Right cardiac atrium (tissue), 5 donors: ENCODE results near the gene TMEM184A. TPM values are rescaled to one million over a fixed set of nuclear protein-coding genes. Genes with fewer than 3 reads are reported as not detected.
A peak's percentile ranks its signal among the peaks of the same experiment; 100 is the strongest.

Source experiments
- ATAC-seq, 2 donors: fragments of 200-7000 bp; cut with Tn5 transposase; one replicate each; pipeline versions ENCODE4 v1.8.0 to v1.9.1; 2020; ENCODE audit warnings: moderate library complexity in 2 of 2, mild to moderate bottlenecking in 1 of 2
- DNase-seq, 3 donors: peaks; one replicate each; pipeline ENCODE4 v3.0.0-alpha.2; 2020
- H3K27ac ChIP-seq: one replicate; pipeline ENCODE4 v1.5.1; 2013; ENCODE audit warnings: mild to moderate bottlenecking, low read length, control low read depth, moderate library complexity
- H3K27me3 ChIP-seq: one replicate; pipeline ENCODE4 v1.6.1; 2013; ENCODE audit not compliant: control insufficient read depth, insufficient read depth
- H3K4me1 ChIP-seq: one replicate; pipeline ENCODE4 v1.6.1; 2013; ENCODE audit warnings: low read length; ENCODE audit not compliant: control insufficient read depth, insufficient read depth
- H3K4me3 ChIP-seq: one replicate; pipeline ENCODE4 v1.5.1; 2013; ENCODE audit warnings: low read length, control low read depth
- H3K9me3 ChIP-seq: one replicate; pipeline ENCODE4 v1.6.1; 2013; ENCODE audit warnings: low read length; ENCODE audit not compliant: control insufficient read depth
- WGBS: extraction: QIAGEN DNeasy Blood & Tissue Kit; methylation state at CpG from one replicate; pipeline ENCODE4 v1.1.7; 2013; 5-methylcytosine and 5-hydroxymethylcytosine counted together
- intact Hi-C, 4 donors: fragments of 100-400 bp; cut with DNase I; formaldehyde crosslinking; loops; one replicate each; pipeline versions ENCODE4 v1.11.0 to v1.14.0; 2022 to 2023
- polyA plus RNA-seq: library from polyadenylated mRNA; stranded (reverse); fragments of 200-250 nt; gene quantifications from one replicate; pipeline ENCODE4 v1.2.3, GENCODE V29; 2013
- total RNA-seq, 4 donors: library from RNA; stranded (reverse); fragmentation: NEBNext Ultra II Directional; extraction: Animal tissue kit (Norgen Biotek cat#: 25700); gene quantifications; one replicate each; pipeline ENCODE4 v1.2.1, GENCODE V29; 2021
- donor health status: healthy with polysubstance abuse.
- donor health status: DM: no; HTN: yes; CAD: no.
- donor health status: DM: no; HTN: no; CAD: no.
- donor health status: DM: no; HTN: yes; CAD: no; lungs with severe emphysema.
- donor health status: DM: yes; HTN: yes; CAD: no.

TMEM184A gene
- total and polyA plus RNA-seq, 5 donors: 0.26 to 0.62 (median 0.44) TPM; not detected in 1

DNA sequence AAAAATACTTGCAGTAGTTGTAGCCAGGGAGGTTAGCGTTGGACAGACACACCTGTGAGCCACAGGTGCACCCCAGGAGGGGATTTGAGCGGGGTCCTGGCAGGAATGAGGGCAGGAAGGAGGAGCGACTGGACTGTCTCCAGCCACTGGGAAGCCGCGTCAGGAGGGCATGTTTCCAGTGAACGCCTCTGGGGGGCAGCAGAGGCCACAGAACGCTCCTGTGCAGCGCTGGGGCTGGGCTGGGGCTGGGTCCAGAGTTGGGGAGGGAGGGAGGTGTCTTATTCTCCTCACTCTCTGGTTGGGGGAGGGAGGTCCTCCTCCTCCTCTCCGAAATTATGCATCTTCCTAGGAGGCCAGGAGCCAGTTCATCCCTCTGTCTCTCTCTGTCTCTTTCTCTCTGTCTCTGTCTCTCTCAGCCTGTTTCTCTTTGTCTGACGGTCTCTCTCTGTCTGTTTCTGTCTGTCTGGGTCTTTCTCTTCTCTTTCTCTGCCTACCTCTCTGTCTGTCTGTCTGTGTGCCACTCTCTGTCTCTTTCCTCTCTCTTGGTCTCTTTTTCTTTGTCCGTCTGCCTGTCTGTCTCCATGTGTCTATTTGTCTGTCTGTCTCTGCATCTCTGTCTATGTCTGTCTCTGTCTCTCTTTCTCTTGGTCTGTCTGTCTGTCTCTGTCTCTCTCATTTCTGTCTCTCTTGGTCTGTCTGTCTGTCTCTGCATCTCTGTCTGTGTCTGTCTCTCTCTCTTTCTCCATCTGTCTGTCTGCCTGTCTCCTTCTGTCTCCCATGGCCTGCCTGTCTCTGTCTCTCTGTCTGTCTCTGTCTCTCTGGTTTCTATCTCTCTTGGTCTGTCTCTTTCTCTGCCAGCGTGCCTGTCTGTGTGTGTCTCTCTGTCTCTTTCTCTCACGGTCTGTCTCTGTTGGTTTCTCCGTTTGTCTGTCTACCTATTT is 23.7 kb upstream of the TMEM184A start:
- intact Hi-C loops: loop anchor here in 3 of 4 donors (10.0 kb wide), 3 partner anchors 625 to 775 kb away; partner anchors contain the start of gene EIF3B (in 1 of the 3)
- DNase-seq (peak; percentile 78 to 90 (median 90)), ATAC-seq (peak; percentile 91 to 92)
- Histone ChIP-seq H3K4me1 (no peaks in the 10 kb centered on the region), H3K4me3 (no peak overlapping the region), H3K27me3 (no peaks in the 10 kb centered on the region), H3K9me3 (no peaks in the 10 kb centered on the region), H3K27ac (no peak overlapping the region)
- WGBS: 29% methylated on average over 14 of the region's 14 CpGs

DNA sequence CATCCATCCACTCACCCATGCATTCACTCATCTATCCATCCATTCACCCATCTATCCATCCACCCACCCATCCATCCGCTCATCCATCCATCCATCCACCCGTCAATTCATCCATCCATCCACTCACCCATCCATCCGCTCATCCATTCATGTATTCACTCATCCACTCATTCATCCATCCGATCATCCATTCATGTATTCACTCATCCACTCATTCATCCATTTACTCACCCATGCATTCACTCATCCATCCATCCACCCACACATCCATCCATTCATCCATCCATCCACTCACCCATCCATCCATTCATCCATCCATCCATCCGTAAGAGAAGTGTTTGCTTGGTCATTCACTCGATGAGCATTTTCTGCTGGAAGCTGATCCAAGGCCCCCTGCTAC is 22.5 kb upstream of the TMEM184A start:
- peak in 1 of 3 donors; percentile 2 for DNase-seq
- intact Hi-C loops: loop anchor here in 2 of 4 donors (10.0 kb wide), 3 partner anchors 626 to 776 kb away; partner anchors contain the start of gene EIF3B (in 1 of the 2)

DNA sequence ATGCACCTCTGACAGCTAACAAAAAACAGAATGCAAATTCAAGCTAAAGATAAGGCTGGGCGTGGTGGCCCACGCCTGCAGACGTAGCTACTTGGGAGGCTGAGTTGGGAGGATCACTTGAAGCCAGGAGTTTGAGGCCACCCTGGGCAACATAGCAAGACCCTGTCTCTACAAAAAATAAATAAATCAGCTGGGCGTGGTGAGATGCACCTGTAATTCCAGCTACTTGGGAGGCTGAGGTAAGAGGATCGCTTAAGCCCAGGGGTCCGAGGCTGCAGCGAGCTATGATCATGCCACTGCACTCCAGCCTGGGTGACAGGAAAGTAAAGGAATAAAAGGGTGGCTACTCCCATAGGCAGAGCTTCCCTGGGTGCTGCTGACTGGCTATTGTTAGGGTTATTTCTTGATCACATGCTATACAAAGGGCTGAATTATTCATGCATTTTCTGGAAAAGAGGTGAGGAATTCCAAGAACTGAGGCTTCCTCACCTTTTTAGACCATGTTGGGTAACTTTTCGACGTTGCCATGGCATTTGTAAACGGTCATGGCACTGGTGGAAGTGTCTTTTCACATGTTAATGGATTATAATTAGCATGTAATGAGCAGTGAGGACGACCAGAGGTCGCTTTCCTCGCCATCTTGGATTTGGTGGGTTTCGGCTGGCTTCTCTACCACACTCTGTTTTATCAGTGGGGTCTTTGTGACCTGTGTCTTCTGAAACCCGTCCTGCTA is 20.7 kb upstream of the TMEM184A start:
- Histone ChIP-seq H3K27me3 (no peaks in the 10 kb centered on the region), H3K27ac (no peak overlapping the region), H3K4me3 (no peak overlapping the region), H3K9me3 (no peaks in the 10 kb centered on the region), H3K4me1 (no peaks in the 10 kb centered on the region)
- ATAC-seq (no peak), DNase-seq (peak in 1 of 3 donors; percentile 3)
- intact Hi-C loops: loop anchor here in 2 of 4 donors (10.0 kb wide), 3 partner anchors 628 to 778 kb away; partner anchors contain the start of gene EIF3B (in 1 of the 2)
- WGBS: 69% methylated on average over 15 of the region's 15 CpGs

More for the DNA sequence above, 22.5 kb upstream of the TMEM184A start:
- ATAC-seq: no peak
- no peaks in the 10 kb centered on the region for H3K9me3 ChIP-seq
- WGBS: 92% methylated on average over 6 of the region's 6 CpGs
- no peaks in the 10 kb centered on the region for H3K4me1 ChIP-seq
- H3K27me3 ChIP-seq: no peaks in the 10 kb centered on the region
- no peak overlapping the region for H3K4me3 ChIP-seq
- H3K27ac ChIP-seq: no peak overlapping the region

DNA sequence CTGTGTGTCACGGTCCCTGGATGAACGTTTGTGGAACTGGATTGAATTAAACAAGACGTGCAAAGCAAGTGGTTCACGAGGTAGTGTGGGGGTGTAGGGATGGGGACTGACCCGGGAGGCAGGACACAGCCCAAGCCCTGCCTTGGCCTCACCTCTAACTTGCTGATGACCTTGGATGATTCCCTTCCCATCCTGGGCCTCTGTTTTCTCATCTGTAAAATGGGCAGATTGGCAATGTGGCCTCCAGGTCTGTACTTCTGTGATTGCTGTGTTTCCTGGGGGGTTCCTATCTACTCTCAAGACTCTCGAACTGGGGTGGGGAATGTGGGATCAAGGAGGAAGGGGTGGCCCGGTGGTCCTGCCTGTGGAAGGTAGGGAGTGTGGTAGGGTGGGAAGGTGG is 19.8 kb upstream of the TMEM184A start:
- peak in 1 of 3 donors; percentile 11 for DNase-seq
- no peak for ATAC-seq
- no peak overlapping the region for H3K4me3 ChIP-seq
- no peaks in the 10 kb centered on the region for H3K4me1 ChIP-seq
- no peaks in the 10 kb centered on the region for H3K9me3 ChIP-seq
- intact Hi-C loops: loop anchor here in 2 of 4 donors (10.0 kb wide), 3 partner anchors 629 to 779 kb away; partner anchors contain the start of gene EIF3B (in 1 of the 2)
- no peak overlapping the region for H3K27ac ChIP-seq
- 87% methylated on average over 7 of the region's 7 CpGs for WGBS
- no peaks in the 10 kb centered on the region for H3K27me3 ChIP-seq

DNA sequence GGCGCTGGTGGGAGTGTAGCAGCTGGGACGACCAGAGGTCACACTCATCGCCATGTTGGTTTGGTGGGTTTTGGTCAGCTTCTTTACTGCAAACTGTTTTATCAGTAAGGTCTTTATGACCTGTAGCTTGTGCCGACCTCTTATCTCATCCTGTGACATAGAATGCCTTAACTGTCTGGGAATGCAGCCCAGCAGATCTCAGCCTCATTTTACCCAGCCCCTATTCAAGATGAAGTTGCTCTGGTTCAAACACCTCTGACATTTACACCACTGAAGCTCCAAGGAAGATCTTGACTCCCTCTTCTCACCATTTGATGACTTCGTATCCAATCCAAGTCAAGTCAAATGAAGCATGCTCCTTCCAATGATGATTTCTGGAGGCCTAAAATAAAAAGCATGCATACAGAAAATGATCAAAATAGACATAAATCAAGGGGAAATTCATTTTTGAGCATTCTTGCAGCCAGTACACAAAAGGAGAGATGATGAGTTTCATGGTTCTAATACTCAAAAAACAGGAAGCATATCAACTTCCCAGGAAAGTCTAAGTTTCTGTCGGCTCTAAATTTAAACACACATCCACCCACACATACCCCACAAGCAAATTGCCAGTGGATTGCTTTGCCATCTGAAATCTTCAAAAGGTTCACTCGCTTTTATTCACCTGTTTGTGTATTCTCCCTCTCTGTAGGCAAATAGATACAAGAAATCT is 16.3 kb upstream of the TMEM184A start:
- Histone ChIP-seq H3K9me3 (no peaks in the 10 kb centered on the region), H3K4me3 (no peak overlapping the region), H3K27me3 (no peaks in the 10 kb centered on the region), H3K27ac (no peak overlapping the region), H3K4me1 (no peaks in the 10 kb centered on the region)
- WGBS: 72% methylated on average over 7 of the region's 7 CpGs
- no peak for ATAC-seq
- intact Hi-C loops: loop anchor here in 2 of 4 donors (10.0 kb wide), 3 partner anchors 633 to 783 kb away; partner anchors contain the start of gene EIF3B (in 1 of the 2)
- peak in 1 of 3 donors; percentile 2 for DNase-seq

DNA sequence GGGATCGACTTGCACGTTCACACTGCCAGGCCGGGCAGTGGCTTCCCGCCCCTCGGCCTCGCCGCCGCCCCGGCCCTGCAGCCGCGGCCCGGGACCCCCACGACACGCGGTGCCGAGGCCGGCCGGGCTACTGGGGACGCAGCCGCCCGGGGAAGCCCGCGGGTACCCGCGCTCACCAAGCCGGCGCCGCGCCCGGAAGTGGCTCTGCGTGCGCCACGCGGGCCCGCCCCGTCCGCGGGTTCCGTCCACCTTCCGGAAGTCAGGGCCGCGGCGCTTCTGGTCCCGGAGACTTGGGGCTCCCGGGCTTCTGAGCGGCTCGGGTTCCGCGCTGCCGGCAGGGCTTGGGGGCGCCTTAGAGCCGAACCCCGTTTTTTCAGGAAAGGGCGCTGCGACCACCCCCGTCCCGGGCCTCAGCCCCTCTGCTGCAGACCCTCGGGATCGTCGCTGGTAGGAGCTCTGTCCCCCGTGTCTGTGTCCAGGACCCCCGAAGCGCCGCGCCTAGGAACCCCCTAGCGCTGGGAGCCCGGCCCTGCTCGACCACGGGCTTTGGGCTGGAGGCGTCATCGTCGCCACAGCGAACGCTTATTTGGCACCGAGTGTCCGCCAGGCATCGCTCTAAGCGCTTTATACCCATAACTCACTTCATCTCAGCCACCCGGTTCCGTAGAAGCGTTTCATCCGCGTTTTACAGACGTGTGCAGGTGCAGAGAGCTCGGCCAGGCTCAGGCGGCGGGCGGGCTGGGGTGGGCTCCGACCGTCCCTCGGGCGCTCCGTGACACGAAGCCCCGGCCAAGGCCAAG is 14.0 kb upstream of the TMEM184A start, which contains the start of gene PSMG3:
Gene PSMG3, minus strand, starts transcription at position 200 of the 800 bp plus-strand sequence. CDS start 693 bp downstream, outside the sequence.
- H3K9me3 ChIP-seq: no peaks in the 10 kb centered on the region
- H3K4me1 ChIP-seq: no peaks in the 10 kb centered on the region
- ATAC-seq (peak; percentile 97 to 98), DNase-seq (peak; percentile 95 to 98 (median 97))
- H3K27ac ChIP-seq: peak within 1 kb of the TSS; percentile 90
- H3K4me3 ChIP-seq: peak within 1 kb of the TSS; percentile 78
- WGBS: under 1% methylated on average over 95 of the region's 95 CpGs
- H3K27me3 ChIP-seq: no peaks in the 10 kb centered on the region
- intact Hi-C loops: loop anchor here in 2 of 4 donors (10.0 kb wide), 4 partner anchors 65 to 785 kb away; partner anchors contain the start of genes EIF3B (in 1 of the 2) and INTS1 (in 1 of the 2)

DNA sequence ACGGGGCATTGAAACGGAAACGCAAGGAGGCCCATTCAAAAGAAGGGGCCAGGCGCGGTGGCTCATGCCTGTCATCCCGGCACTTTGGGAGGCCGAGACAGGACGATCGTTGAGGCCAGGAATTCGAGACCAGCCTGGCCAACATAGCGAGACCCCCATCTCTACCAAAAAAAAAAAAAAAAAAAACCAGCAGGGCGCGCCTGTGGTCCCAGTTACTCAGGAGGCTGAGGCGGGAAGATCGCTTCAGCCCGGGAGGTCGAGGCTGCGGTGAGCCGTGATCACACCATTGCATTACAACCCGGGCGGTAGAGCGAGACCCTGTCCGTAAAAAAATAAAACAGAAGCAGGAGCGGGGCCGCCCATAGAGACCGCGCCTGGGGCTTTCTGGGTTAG is 13.4 kb upstream of the TMEM184A start:
- ATAC-seq: no peak

DNA sequence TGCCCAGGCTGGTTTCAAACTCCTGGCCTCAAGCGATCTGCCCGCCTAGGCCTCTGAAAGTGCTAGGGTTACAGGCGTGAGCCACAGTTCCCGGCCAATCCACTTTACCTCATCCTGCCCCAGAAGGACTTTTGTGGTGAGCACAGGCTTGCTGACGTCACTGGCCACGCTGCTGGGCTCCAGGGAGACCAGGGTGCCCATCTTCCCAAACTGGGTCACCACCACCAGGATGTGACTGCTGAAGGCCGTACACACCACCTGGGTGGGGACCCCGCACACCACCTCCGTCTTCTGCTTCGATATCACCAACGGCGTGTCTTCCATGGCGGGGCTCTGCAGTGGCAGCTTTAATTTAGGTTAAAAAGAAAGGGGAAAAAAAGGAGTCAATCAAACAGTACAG is 13.0 kb upstream of the TMEM184A start:
- no peaks in the 10 kb centered on the region for H3K9me3 ChIP-seq
- no peaks in the 10 kb centered on the region for H3K4me1 ChIP-seq
- no peaks in the 10 kb centered on the region for H3K27me3 ChIP-seq
- no peak overlapping the region for H3K27ac ChIP-seq
- peak overlapping the region; percentile 78 for H3K4me3 ChIP-seq
- DNase-seq: peak in 2 of 3 donors; percentile 51 to 62
- intact Hi-C loops: loop anchor here in 1 of 4 donors (10.0 kb wide), 1 partner anchor 64 kb away; the partner anchor contains the start of gene INTS1
- no peak for ATAC-seq
- WGBS: 84% methylated on average over 13 of the region's 13 CpGs

More for the DNA sequence above, 13.4 kb upstream of the TMEM184A start:
- no peak for DNase-seq
- 26% methylated on average over 27 of the region's 27 CpGs for WGBS
- intact Hi-C loops: loop anchor here in 1 of 4 donors (10.0 kb wide), 1 partner anchor 65 kb away; the partner anchor contains the start of gene INTS1
- peak overlapping the region; percentile 78 for H3K4me3 ChIP-seq
- peak overlapping the region; percentile 82 for H3K27ac ChIP-seq
- no peaks in the 10 kb centered on the region for H3K4me1 ChIP-seq
- no peaks in the 10 kb centered on the region for H3K9me3 ChIP-seq
- no peaks in the 10 kb centered on the region for H3K27me3 ChIP-seq

DNA sequence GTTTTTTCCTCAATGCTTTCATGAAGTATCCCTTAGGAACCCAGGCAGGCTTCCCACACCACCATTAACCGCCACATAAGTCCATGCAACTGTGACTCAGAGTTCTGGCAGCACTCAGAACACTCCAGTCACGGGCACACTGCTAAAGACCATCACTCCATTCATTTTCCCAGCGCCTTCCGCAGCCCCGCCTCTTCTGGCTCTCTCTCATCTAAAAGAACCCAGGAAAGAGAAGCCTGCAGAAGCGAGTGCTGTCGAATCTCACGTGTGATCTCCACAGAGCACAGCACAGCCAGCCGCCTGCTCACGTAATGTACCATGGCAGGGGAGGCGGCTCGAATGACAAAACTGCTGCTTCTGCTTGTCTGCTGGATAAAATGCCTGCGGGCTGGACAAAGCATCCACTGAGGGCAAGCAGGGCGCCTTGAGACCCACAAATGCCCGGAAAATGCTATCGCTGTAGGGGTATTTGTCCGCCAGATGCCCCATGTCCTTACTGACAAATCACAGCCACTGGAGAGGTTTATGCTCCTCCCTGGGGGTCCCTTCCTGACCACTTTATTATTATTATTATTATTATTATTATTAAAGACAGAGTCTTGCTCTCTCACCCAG is 12.0 kb upstream of the TMEM184A start:
- intact Hi-C loops: loop anchor here in 1 of 4 donors (10.0 kb wide), 1 partner anchor 63 kb away; the partner anchor contains the start of gene INTS1
- DNase-seq: peak in 1 of 3 donors; percentile 38
- no peaks in the 10 kb centered on the region for H3K4me1 ChIP-seq
- H3K27me3 ChIP-seq: no peaks in the 10 kb centered on the region
- WGBS: 90% methylated on average over 17 of the region's 17 CpGs
- no peak for ATAC-seq
- H3K9me3 ChIP-seq: no peaks in the 10 kb centered on the region
- H3K27ac ChIP-seq: no peak overlapping the region
- H3K4me3 ChIP-seq: no peak overlapping the region
